HG03097 (cell line): ENCODE measurements around the gene CHP2.

ENCODE experiments used
- ATAC-seq: cut with Tn5 transposase; IDR thresholded peaks from one replicate; pipeline ENCODE4 v1.9.1; 2021; ENCODE audit not compliant: unreplicated experiment, low FRiP score

The CHP2 gene

GRCh38 chr16:23803591-23804123, 48.8 kb downstream of the CHP2 start:
- peak; percentile 82 for ATAC-seq

- ATAC-seq = no peak
These were observed 52.2 kb downstream of the CHP2 start for GRCh38 chr16:23807028-23807427.
